Measurements from ENCODE around the gene TMEM108.

DNA sequence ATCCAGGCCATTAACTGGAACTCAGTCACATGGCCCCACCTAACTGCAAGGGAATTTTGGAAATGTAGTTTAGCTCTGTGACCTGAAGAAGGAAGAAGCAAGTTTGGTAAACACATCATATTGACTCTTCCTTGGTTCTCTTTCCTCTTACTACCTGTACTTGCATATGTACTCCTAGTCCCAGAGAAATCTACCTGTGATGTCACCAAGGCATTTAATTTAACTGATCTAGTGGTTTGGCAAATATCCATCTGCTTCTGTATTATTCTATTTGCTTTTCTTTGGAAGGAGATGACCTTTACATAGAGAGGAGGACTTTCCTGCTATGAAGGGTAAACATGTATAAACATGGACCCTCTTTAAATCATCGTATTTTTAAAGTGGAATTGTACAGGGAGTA is 150.8 kb downstream of the TMEM108 start:
- TF ChIP-seq SP1 (IDR thresholded peaks at IDR 0.05): no peak
- no peak for TF ChIP-seq ZNF384 (IDR thresholded peaks at IDR 0.05)
- no peak for TF ChIP-seq NFRKB (IDR thresholded peaks at IDR 0.05)
- TF ChIP-seq, protein P1, sequence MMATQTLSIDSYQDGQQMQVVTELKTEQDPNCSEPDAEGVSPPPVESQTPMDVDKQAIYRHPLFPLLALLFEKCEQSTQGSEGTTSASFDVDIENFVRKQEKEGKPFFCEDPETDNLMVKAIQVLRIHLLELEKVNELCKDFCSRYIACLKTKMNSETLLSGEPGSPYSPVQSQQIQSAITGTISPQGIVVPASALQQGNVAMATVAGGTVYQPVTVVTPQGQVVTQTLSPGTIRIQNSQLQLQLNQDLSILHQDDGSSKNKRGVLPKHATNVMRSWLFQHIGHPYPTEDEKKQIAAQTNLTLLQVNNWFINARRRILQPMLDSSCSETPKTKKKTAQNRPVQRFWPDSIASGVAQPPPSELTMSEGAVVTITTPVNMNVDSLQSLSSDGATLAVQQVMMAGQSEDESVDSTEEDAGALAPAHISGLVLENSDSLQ (IDR thresholded peaks at IDR 0.05): no peak
- TF ChIP-seq SUZ12 (IDR thresholded peaks at IDR 0.05): no peak
- TF ChIP-seq HDGF (IDR thresholded peaks at IDR 0.05; ENCODE audit: borderline replicate concordance): no peak
- no peak for TF ChIP-seq FOXM1 (IDR thresholded peaks at IDR 0.05; ENCODE audit: borderline replicate concordance)
- no peak for TF ChIP-seq FOXA1 (IDR thresholded peaks at IDR 0.05)
- TF ChIP-seq ARNT (IDR thresholded peaks at IDR 0.05): no peak
- no peak for TF ChIP-seq BHLHE40 (IDR thresholded peaks at IDR 0.05; ENCODE audit: borderline replicate concordance)
- TF ChIP-seq ELF4 (IDR thresholded peaks at IDR 0.05): no peak
- no peak for TF ChIP-seq FOXK2 (IDR thresholded peaks at IDR 0.05)
